IMR-90 (cell line): Measurements from ENCODE around the gene MOV10L1. TPM values are rescaled to one million over a fixed set of nuclear protein-coding genes. Genes with fewer than 3 reads are reported as not detected.

ENCODE experiments used
- ATAC-seq: fragments of 200-7000 bp; cut with Tn5 transposase; 2 replicates; pipeline ENCODE4 v1.9.1; 2020; ENCODE audit warnings: low read depth, mild to moderate bottlenecking, moderate library complexity
- BruUV-seq: library from RNA; stranded (reverse); fragments of 400-500 nt; replicated peaks from 2 replicates; lab custom pipeline; 2021; lab: Mats Ljungman, UMichigan
- CTCF ChIA-PET: fragments of 300-600 bp; formaldehyde crosslinking; extraction: SDS; loops from one replicate; lab custom pipeline; 2021; ENCODE audit warnings: antibody characterized with exemption; lab: Yijun Ruan, JAX
- POLR2A ChIA-PET: fragments of 300-600 bp; sonication (Branson Sonifier 250); formaldehyde crosslinking; loops from one replicate; lab custom pipeline; 2022; ENCODE audit warnings: antibody characterized with exemption; ENCODE audit not compliant: unreplicated experiment; lab: Charles Lee
- DNase-seq: peaks from one replicate; pipeline ENCODE4 v3.0.0; 2013
- H2AFZ ChIP-seq: replicated peaks from 2 replicates; pipeline ENCODE3; 2013; ENCODE audit warnings: low read length, mild to moderate bottlenecking; ENCODE audit not compliant: poor library complexity
- H2AK5ac ChIP-seq: 2 replicates; pipeline ENCODE4 v1.6.1; 2013; ENCODE audit warnings: low read depth, low read length, inconsistent platforms
- H2AK9ac ChIP-seq: replicated peaks from 2 replicates; pipeline ENCODE3; 2013; ENCODE audit warnings: mild to moderate bottlenecking, low read depth, low read length, moderate library complexity; ENCODE audit not compliant: poor library complexity
- H2BK120ac ChIP-seq: 2 replicates; pipeline ENCODE4 v1.6.1; 2013; ENCODE audit warnings: low read depth, low read length, inconsistent platforms
- H2BK15ac ChIP-seq: 3 replicates; pipeline ENCODE4 v1.6.1; 2013; ENCODE audit warnings: low read depth, low read length, inconsistent platforms
- H2BK20ac ChIP-seq: 2 replicates; pipeline ENCODE4 v1.6.1; 2013; ENCODE audit warnings: low read depth, mild to moderate bottlenecking, inconsistent platforms, low read length, moderate library complexity
- H2BK5ac ChIP-seq: 2 replicates; pipeline ENCODE4 v1.6.1; 2013; ENCODE audit warnings: mild to moderate bottlenecking, low read depth, low read length, inconsistent platforms; ENCODE audit not compliant: poor library complexity, severe bottlenecking
- H3K14ac ChIP-seq: replicated peaks from 2 replicates; pipeline ENCODE4 v1.6.1; 2013; ENCODE audit warnings: low read depth, low read length, inconsistent platforms
- H3K18ac ChIP-seq: 2 replicates; pipeline ENCODE4 v1.6.1; 2013; ENCODE audit warnings: low read depth, low read length, control low read depth
- H3K23ac ChIP-seq: 2 replicates; pipeline ENCODE4 v1.6.1; 2013; ENCODE audit warnings: low read depth, low read length, inconsistent platforms
- H3K27ac ChIP-seq: 2 replicates; pipeline ENCODE4 v1.5.1; 2013; ENCODE audit warnings: mild to moderate bottlenecking, control low read depth, low read length; ENCODE audit not compliant: insufficient read depth
- H3K27me3 ChIP-seq: 2 replicates; pipeline ENCODE4 v1.6.1; 2013; ENCODE audit warnings: low read length; ENCODE audit not compliant: control insufficient read depth, insufficient read depth
- H3K36me3 ChIP-seq: 2 replicates; pipeline ENCODE4 v1.6.1; 2013; ENCODE audit warnings: low read length, mixed read lengths; ENCODE audit not compliant: control insufficient read depth, insufficient read depth
- H3K4ac ChIP-seq: 2 replicates; pipeline ENCODE4 v1.6.1; 2013; ENCODE audit warnings: low read depth, low read length, inconsistent platforms
- H3K4me1 ChIP-seq: 2 replicates; pipeline ENCODE4 v1.6.1; 2013; ENCODE audit warnings: low read length, mixed read lengths; ENCODE audit not compliant: control insufficient read depth, insufficient read depth
- H3K4me2 ChIP-seq: 2 replicates; pipeline ENCODE4 v1.6.1; 2013; ENCODE audit warnings: low read depth, mild to moderate bottlenecking, control low read depth, low read length, moderate library complexity
- H3K4me3 ChIP-seq: 2 replicates; pipeline ENCODE4 v1.5.1; 2013; ENCODE audit warnings: low read depth, mild to moderate bottlenecking, control low read depth, low read length, moderate library complexity; ENCODE audit not compliant: insufficient read depth
- H3K56ac ChIP-seq: 2 replicates; pipeline ENCODE4 v1.6.1; 2013; ENCODE audit warnings: low read length, inconsistent platforms; ENCODE audit not compliant: insufficient read depth; ENCODE audit errors: extremely low read depth
- H3K79me1 ChIP-seq, 2 experiments: 2 replicates each; pipeline ENCODE4 v1.6.1; 2013; ENCODE audit warnings: low read length in 2 of 2, inconsistent platforms in 1 of 2, low read depth in 1 of 2
- H3K9ac ChIP-seq: 2 replicates; pipeline ENCODE4 v1.6.1; 2013; ENCODE audit warnings: low read depth, low read length, control low read depth
- H3K9me1 ChIP-seq: 2 replicates; pipeline ENCODE4 v1.6.1; 2013; ENCODE audit warnings: low read length, inconsistent platforms; ENCODE audit not compliant: insufficient read depth
- H3K9me3 ChIP-seq: 2 replicates; pipeline ENCODE4 v1.6.1; 2013; ENCODE audit warnings: low read length; ENCODE audit not compliant: control insufficient read depth, insufficient read depth
- H4K20me1 ChIP-seq: 2 replicates; pipeline ENCODE4 v1.6.1; 2013; ENCODE audit warnings: low read length, inconsistent platforms; ENCODE audit not compliant: insufficient read depth
- H4K5ac ChIP-seq: 2 replicates; pipeline ENCODE4 v1.6.1; 2013; ENCODE audit warnings: mild to moderate bottlenecking, low read depth, low read length, control low read depth
- H4K8ac ChIP-seq, 2 experiments: 2 replicates each; pipeline ENCODE4 v1.6.1; 2013; ENCODE audit warnings: low read depth in 2 of 2, low read length in 2 of 2, control low read depth in 1 of 2, inconsistent platforms in 1 of 2
- H4K91ac ChIP-seq: 2 replicates; pipeline ENCODE4 v1.6.1; 2013; ENCODE audit warnings: low read depth, low read length, inconsistent platforms; ENCODE audit not compliant: insufficient read depth
- NFE2L2 ChIP-seq: fragments of 150-350 bp; IDR thresholded peaks from 2 replicates; pipeline ENCODE4 v1.6.1; 2016; ENCODE audit warnings: low read depth, mild to moderate bottlenecking, low read length
- SMC3 ChIP-seq: fragments of 150-350 bp; IDR thresholded peaks from 2 replicates; pipeline ENCODE4 v1.6.1; 2016; ENCODE audit warnings: low read depth, mild to moderate bottlenecking, antibody characterized with exemption, low read length, moderate library complexity
- WGBS, 2 experiments: methylation state at CpG; one replicate each; pipeline versions ENCODE4 v1.1.5 to v1.1.7; 2013; ENCODE audit warnings: missing lambda C conversion rate in 2 of 2; ENCODE audit not compliant: insufficient read length in 1 of 2; ENCODE audit errors: extremely low coverage in 2 of 2; 5-methylcytosine and 5-hydroxymethylcytosine counted together
- dilution Hi-C: fragments of 300-500 bp; cut with HindIII; formaldehyde crosslinking; loops from one replicate; pipeline ENCODE4 v1.14.3; 2018; ENCODE audit warnings: low sequenced_read_pairs; ENCODE audit not compliant: unreplicated experiment
- in situ Hi-C: fragments of 300-500 bp; cut with MboI; formaldehyde crosslinking; loops from 3 replicates; pipeline ENCODE4 v1.14.3; 2019; ENCODE audit warnings: low sequenced_read_pairs, inconsistent platforms, mixed read lengths
- intact Hi-C: fragments of 100-400 bp; cut with micrococcal nuclease; formaldehyde crosslinking; loops from 2 replicates; pipeline ENCODE4 v1.10.0; 2022
- polyA plus RNA-seq, 3 experiments: library from polyadenylated mRNA; depleted of rRNA; stranded (reverse); fragments of >200 nt; gene quantifications; 2 replicates each; pipeline ENCODE4 v1.2.3, GENCODE V29; 2012; ENCODE audit warnings: low replicate concordance in 1 of 3
- total RNA-seq: library from RNA; depleted of rRNA; stranded (reverse); fragments of >200 nt; gene quantifications from 2 replicates; pipeline ENCODE4 v1.2.3, GENCODE V29; 2012

The MOV10L1 gene
- total and polyA plus RNA-seq, 2 of the 4 experiments (the other 2 are of a cell fraction): 0.72 to 1.4 TPM

- dilution Hi-C loops: no loop called here
Observed at GRCh38 chr22:50046481-50047245, 43.1 kb upstream of the MOV10L1 start.

More at GRCh38 chr22:50046481-50047245, 43.1 kb upstream of the MOV10L1 start:
- Histone ChIP-seq H3K9me3 (peaks cover 6% of the 10 kb centered on the region), H3K27me3 (peaks cover 44% of the 10 kb centered on the region), H3K4me3 (no peak overlapping the region), H4K91ac (no peak overlapping the region), H3K18ac (no peak overlapping the region), H4K5ac (no peak overlapping the region), H3K14ac (no peak overlapping the region), H3K79me1 (no peaks in the 10 kb centered on the region), H2BK5ac (no peak overlapping the region), H2AK5ac (no peak overlapping the region), H2AK9ac (no peak overlapping the region), H3K4me2 (no peak overlapping the region), H2BK120ac (no peak overlapping the region), H3K23ac (no peak overlapping the region), H2AFZ (no peak overlapping the region), H2BK20ac (no peak overlapping the region), H3K4ac (no peak overlapping the region), H3K9ac (no peak overlapping the region), H4K8ac (no peak overlapping the region), H3K9me1 (no peaks in the 10 kb centered on the region), H3K27ac (no peak overlapping the region), H3K4me1 (no peaks in the 10 kb centered on the region), H2BK15ac (no peak overlapping the region), H4K20me1 (no peaks in the 10 kb centered on the region), H3K56ac (no peak overlapping the region), H3K36me3 (no peaks in the 10 kb centered on the region)
- 82% methylated on average over 2 of the region's 27 CpGs; no CpG with 5 or more reads in 1 of the 2 experiments for WGBS, 2 experiments
- no TSS peak for BruUV-seq
- intact Hi-C loops: no loop called here
- ATAC-seq: no peak
- in situ Hi-C loops: no loop called here
- DNase-seq: no peak
- POLR2A ChIA-PET: no interaction called here
- TF ChIP-seq NFE2L2 (no peak), SMC3 (no peak)
- CTCF ChIA-PET: interaction anchor here (1.0 kb wide), 1 partner anchor 16 kb away, joined by 3 read pairs; no protein-coding TSS in a partner anchor
